ENCODE data around the gene DTNBP1.

- TF ChIP-seq, protein P1, sequence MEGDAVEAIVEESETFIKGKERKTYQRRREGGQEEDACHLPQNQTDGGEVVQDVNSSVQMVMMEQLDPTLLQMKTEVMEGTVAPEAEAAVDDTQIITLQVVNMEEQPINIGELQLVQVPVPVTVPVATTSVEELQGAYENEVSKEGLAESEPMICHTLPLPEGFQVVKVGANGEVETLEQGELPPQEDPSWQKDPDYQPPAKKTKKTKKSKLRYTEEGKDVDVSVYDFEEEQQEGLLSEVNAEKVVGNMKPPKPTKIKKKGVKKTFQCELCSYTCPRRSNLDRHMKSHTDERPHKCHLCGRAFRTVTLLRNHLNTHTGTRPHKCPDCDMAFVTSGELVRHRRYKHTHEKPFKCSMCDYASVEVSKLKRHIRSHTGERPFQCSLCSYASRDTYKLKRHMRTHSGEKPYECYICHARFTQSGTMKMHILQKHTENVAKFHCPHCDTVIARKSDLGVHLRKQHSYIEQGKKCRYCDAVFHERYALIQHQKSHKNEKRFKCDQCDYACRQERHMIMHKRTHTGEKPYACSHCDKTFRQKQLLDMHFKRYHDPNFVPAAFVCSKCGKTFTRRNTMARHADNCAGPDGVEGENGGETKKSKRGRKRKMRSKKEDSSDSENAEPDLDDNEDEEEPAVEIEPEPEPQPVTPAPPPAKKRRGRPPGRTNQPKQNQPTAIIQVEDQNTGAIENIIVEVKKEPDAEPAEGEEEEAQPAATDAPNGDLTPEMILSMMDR (IDR thresholded peaks at IDR 0.05; ENCODE audit: low read depth, low read length, missing input control), result no peak
- TF ChIP-seq, protein P2, sequence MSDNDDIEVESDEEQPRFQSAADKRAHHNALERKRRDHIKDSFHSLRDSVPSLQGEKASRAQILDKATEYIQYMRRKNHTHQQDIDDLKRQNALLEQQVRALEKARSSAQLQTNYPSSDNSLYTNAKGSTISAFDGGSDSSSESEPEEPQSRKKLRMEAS (IDR thresholded peaks at IDR 0.05), result no peak
- TF ChIP-seq, protein P3, sequence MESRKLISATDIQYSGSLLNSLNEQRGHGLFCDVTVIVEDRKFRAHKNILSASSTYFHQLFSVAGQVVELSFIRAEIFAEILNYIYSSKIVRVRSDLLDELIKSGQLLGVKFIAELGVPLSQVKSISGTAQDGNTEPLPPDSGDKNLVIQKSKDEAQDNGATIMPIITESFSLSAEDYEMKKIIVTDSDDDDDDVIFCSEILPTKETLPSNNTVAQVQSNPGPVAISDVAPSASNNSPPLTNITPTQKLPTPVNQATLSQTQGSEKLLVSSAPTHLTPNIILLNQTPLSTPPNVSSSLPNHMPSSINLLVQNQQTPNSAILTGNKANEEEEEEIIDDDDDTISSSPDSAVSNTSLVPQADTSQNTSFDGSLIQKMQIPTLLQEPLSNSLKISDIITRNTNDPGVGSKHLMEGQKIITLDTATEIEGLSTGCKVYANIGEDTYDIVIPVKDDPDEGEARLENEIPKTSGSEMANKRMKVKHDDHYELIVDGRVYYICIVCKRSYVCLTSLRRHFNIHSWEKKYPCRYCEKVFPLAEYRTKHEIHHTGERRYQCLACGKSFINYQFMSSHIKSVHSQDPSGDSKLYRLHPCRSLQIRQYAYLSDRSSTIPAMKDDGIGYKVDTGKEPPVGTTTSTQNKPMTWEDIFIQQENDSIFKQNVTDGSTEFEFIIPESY (IDR thresholded peaks at IDR 0.05), result no peak
- TF ChIP-seq TAF1 (conservative IDR thresholded peaks at IDR 0.05) (no peak), JUND (IDR thresholded peaks at IDR 0.05) (no peak), REST (IDR thresholded peaks at IDR 0.05) (no peak), FOXA1 (IDR thresholded peaks at IDR 0.05) (no peak), RXRA (IDR thresholded peaks at IDR 0.05) (no peak)
Measured at GRCh38 chr6:15484821-15485220, 178.0 kb downstream of the DTNBP1 start.

All from liver (tissue), 3 donors.